Naive thymus-derived CD8-positive, alpha-beta T cell (primary cell): ENCODE results near the gene XYLB. TPM values are rescaled to one million over a fixed set of nuclear protein-coding genes. Genes with fewer than 3 reads are reported as not detected.
A peak's percentile ranks its signal among the peaks of the same experiment; 100 is the strongest.

Experiments
- ATAC-seq, 2 donors: fragments of 150-1000 bp; cut with Tn5 transposase in 1 of 2; sonication (Bioruptor Pico), chemical (Tn5 transposase) in 1 of 2; 1 replicate in 1 of 2; 2 replicates in 1 of 2; pipeline ENCODE4 v1.10.0; 2021; ENCODE audit warnings: mild to moderate bottlenecking in 2 of 2, moderate library complexity in 2 of 2
- POLR2A ChIA-PET: fragments of 350-600 bp; sonication (Branson Sonifier 250); formaldehyde crosslinking; loops from one replicate; lab custom pipeline; 2021; ENCODE audit warnings: antibody characterized with exemption; lab: Charles Lee
- DNase-seq, 10 donors: peaks; one replicate each; pipeline versions ENCODE4 v3.0.0 to v3.0.0-alpha.2; 2020 to 2022
- H3K27ac Mint-ChIP-seq, 10 donors: one replicate each; pipeline ENCODE4 v1.8.0; 2020 to 2022; ENCODE audit warnings: mild to moderate bottlenecking in 10 of 10, mixed read lengths in 10 of 10, moderate library complexity in 4 of 10, inconsistent platforms in 1 of 10
- H3K27me3 Mint-ChIP-seq, 5 donors: one replicate each; pipeline ENCODE4 v1.8.0; 2021 to 2022; ENCODE audit warnings: mixed read lengths in 5 of 5
- H3K36me3 Mint-ChIP-seq, 3 donors: one replicate each; pipeline ENCODE4 v1.8.0; 2020 to 2022; ENCODE audit warnings: mixed read lengths in 3 of 3, mild to moderate bottlenecking in 2 of 3, inconsistent platforms in 1 of 3
- H3K4me1 Mint-ChIP-seq, 4 donors: one replicate each; pipeline ENCODE4 v1.8.0; 2021 to 2022; ENCODE audit warnings: mixed read lengths in 4 of 4
- H3K4me3 Mint-ChIP-seq, 10 donors: one replicate each; pipeline ENCODE4 v1.8.0; 2020 to 2022; ENCODE audit warnings: mild to moderate bottlenecking in 10 of 10, mixed read lengths in 10 of 10, moderate library complexity in 6 of 10, inconsistent platforms in 1 of 10
- H3K9me3 Mint-ChIP-seq, 9 donors: one replicate each; pipeline ENCODE4 v1.8.0; 2020 to 2022; ENCODE audit warnings: mixed read lengths in 9 of 9, mild to moderate bottlenecking in 3 of 9, inconsistent platforms in 1 of 9, moderate library complexity in 1 of 9
- polyA plus RNA-seq, 3 donors: library from polyadenylated mRNA; unstranded; fragments of 300-500 nt; fragmentation: Illumina TruSeq; gene quantifications; one replicate each; pipeline ENCODE4 v1.2.3, GENCODE V29; 2021
- total RNA-seq, 8 experiments: library from RNA in 2 of 8; stranded (reverse) in 2 of 8; gene quantifications; one replicate each; pipeline ENCODE4 v1.2.3 and lab custom pipeline; 2021 to 2026

XYLB gene
- total and polyA plus RNA-seq, 5 experiments from 2014 or later: 0.29 to 3.4 (median 0.83) TPM

DNA sequence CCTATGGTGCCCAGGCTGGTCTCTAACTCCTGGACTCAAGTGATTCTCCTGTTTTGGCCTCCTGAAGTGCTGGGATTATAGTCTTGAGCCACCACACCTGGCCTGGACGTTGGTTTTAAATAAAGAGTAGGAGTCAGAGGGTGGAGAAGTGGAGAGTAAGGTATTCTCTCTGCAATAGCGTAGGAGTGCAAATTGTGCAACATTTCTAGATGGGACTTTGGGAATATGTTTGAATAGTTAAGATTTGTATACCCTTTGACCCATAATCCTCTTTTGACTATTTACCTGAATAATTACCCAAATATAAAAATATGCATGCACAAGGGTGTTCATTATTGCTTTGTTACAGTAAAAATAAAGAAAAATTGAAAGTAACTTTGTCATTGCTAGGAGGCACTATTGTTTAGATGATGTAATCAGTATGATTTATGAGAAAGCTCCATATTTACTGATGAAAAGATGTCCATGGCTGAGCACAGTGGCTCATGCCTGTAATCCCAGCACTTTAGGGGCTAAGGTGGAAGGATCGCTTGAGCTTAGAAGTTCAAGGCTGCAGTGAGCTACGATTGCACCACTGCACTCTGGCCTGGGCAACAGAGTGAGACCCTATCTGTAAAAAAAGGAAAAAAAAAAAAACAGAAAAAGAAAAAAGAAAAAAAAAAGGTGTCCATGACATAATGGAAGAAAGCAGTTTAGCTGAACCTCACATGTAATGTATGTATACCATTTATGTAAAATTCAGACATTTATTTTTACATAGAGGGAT, 15.1 kb upstream of the XYLB start:
- no peaks in the 10 kb centered on the region for H3K36me3 Mint-ChIP-seq
- no peaks in the 10 kb centered on the region for H3K9me3 Mint-ChIP-seq
- peaks cover 0 to 9% (median 2%) of the 10 kb centered on the region in 5 donors for H3K27me3 Mint-ChIP-seq
- peak overlapping the region in 1 of 10 donors; percentile 74 for H3K27ac Mint-ChIP-seq
- no peak overlapping the region for H3K4me3 Mint-ChIP-seq
- no peak for ATAC-seq
- DNase-seq: no peak
- POLR2A ChIA-PET: interaction anchor here (0.6 to 0.7 kb wide), 2 partner anchors 17 to 352 kb away, joined by 4 to 6 read pairs; no protein-coding TSS in a partner anchor
- no peaks in the 10 kb centered on the region for H3K4me1 Mint-ChIP-seq

DNA sequence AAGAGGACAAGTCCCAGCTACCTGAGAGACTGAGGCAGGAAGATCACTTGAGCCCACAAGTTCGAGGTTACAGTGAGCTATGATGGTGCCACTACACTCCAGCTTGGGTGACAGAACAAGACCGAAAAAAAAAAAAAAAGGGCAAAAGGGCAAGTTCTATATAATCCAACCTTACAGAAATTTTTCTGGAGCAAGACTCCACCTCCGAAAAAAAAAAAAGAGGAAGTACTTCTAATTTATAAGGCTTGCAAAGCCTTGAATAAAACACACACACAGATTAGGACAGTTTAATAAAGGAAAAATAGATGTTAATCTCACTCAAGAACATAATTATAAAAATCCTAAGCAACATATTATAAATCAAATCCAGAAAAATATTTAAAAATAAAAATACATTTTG, 14.4 kb upstream of the XYLB start:
- no peaks in the 10 kb centered on the region for H3K4me1 Mint-ChIP-seq
- ATAC-seq (no peak), DNase-seq (no peak)
- H3K9me3 Mint-ChIP-seq: no peaks in the 10 kb centered on the region
- no peak overlapping the region for H3K4me3 Mint-ChIP-seq
- peaks cover 0 to 2% (median 1%) of the 10 kb centered on the region in 5 donors for H3K27me3 Mint-ChIP-seq
- POLR2A ChIA-PET: interaction anchor here (0.6 kb wide), 1 partner anchor 352 kb away, joined by 4 read pairs; no protein-coding TSS in a partner anchor
- no peaks in the 10 kb centered on the region for H3K36me3 Mint-ChIP-seq
- H3K27ac Mint-ChIP-seq: peak overlapping the region in 1 of 10 donors; percentile 74

DNA sequence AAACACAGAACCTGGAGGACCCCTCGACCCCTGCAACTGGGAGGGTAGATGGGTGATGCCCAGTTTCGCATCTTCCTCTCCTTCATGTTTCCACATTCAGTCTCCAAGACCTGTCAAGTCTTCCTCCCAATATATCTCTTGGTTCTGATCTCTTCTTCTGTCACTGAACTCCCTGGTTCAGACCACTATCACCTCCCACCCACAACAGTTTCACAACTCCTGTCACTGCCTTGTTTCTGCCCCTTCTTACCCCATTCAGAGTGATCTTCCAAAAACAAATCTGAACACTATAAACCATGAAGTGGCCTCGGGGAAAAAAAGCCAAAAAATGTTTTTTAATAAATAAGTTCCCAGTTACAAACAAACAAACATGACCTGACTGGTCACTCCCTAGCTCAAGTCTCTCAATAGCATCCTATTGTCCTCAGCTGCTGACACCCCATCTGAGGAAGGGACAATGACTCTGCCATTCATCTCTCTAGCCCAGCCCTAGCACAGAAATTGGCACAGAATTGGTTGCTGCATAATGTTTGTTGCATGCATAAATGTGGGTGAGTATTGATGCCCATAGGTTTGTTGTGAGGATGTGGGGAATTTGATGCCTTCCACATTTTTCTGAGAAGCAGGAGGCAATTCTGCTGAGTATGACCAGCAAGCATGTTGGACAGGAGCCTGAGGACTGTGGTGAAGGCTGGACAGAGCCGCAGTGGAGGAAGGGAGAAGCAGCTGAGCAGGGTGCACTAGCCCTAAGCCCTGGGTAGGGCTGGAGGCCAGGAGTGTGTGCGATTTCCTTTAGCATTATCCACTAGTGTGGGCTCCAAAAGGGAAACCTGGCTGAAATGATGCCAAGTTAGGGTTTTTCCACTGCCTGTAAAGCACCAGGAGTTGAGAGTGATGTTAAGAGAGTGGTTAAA, 12.2 kb upstream of the XYLB start:
- Mint-ChIP-seq H3K4me1 (no peaks in the 10 kb centered on the region), H3K36me3 (no peaks in the 10 kb centered on the region), H3K9me3 (no peaks in the 10 kb centered on the region), H3K27me3 (peaks cover 0 to 5% (median 0%) of the 10 kb centered on the region in 5 donors), H3K4me3 (no peak overlapping the region), H3K27ac (peak overlapping the region in 1 of 10 donors; percentile 23)
- no peak for ATAC-seq
- no peak for DNase-seq
- POLR2A ChIA-PET: no interaction called here

DNA sequence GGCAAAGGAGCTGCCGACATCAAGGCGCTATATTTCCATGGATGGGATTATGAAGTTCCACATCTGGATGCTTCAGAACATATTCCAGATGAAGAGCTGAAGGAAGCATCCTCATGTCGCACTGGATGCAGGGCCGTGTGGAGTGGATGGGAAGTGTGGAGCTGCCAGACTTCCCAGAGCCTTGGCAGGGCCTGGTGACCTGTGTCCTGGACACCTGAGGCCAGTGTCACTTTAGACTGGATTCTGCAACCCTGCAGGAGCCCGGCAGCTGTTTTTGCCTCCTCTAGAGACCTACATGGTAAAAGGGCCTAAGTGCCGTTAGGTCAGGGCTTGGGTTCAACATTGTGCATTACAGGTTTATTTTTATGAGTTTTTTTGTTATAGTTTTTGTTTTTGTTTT, 11.3 kb upstream of the XYLB start:
- no peak for DNase-seq
- Mint-ChIP-seq H3K36me3 (no peaks in the 10 kb centered on the region), H3K4me1 (no peaks in the 10 kb centered on the region), H3K27ac (no peak overlapping the region), H3K27me3 (peaks cover 0 to 6% (median 0%) of the 10 kb centered on the region in 5 donors), H3K4me3 (no peak overlapping the region), H3K9me3 (no peaks in the 10 kb centered on the region)
- POLR2A ChIA-PET: no interaction called here
- ATAC-seq: no peak

DNA sequence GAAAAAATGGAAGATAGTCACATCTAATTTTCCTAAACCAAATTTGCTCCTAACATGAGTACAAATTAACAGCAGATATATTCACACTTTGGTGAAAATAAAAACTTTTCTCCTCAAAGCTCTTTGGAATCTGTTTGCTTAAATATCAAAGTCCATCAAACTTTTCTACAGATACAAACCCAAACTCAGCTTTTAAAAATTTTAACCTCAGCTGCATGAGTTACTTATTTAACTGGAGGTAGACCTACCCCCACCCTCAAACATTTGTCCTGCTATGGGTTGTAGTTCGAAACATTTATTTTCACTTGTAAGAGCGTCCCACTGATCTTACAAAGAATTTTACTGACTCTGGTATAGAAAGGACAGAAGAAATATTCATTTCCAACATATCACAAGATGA, 8.9 kb upstream of the XYLB start:
- POLR2A ChIA-PET: no interaction called here
- no peak for DNase-seq
- Mint-ChIP-seq H3K27ac (no peak overlapping the region), H3K4me1 (no peaks in the 10 kb centered on the region), H3K9me3 (no peaks in the 10 kb centered on the region), H3K27me3 (peaks cover 0 to 6% (median 0%) of the 10 kb centered on the region in 5 donors), H3K36me3 (no peaks in the 10 kb centered on the region), H3K4me3 (no peak overlapping the region)
- no peak for ATAC-seq

DNA sequence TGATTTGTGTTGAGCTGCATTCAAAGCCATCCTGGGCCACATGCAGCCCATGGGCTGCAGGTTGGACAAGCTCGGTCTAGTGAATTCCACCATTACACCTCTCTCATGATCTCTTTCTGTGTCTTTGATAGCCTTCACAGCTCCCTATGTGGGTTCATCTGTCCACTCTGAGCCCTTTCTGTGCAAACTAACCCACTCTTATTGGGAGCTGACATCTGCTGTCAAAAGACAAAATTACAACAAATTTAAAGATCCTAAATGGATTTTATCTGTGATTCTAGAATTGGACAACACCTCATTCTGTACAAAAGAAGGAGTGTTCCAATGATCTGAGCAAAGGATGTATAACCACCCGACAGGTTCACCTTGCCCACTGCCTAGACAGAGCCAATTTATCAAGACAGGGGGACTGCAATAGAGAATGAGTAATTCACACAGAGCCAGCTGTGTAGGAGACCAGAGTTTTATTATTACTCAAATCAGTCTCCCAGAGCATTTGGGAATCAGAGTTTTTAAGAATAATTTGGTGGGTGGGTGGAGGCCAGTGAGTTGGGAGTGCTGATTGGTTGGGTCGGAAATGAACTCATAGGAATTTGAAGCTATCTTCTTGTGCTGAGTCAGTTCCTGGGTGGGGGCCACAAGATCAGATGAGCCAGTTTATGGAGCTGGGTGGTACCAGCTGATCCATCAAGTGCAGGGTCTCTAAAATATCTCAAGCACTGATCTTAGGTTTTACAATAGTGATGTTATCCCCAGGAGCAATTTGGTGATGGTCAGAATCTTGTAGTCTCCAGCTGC, 2.6 kb upstream of the XYLB start:
- DNase-seq (no peak), ATAC-seq (no peak)
- POLR2A ChIA-PET: no interaction called here
- Mint-ChIP-seq H3K27ac (no peak overlapping the region), H3K4me1 (peaks cover 2 to 7% (median 3%) of the 10 kb centered on the region in 4 donors), H3K4me3 (no peak overlapping the region), H3K36me3 (no peaks in the 10 kb centered on the region), H3K27me3 (peaks cover 0 to 4% (median 0%) of the 10 kb centered on the region in 5 donors), H3K9me3 (peaks cover 0 to 3% (median 0%) of the 10 kb centered on the region in 9 donors)

DNA sequence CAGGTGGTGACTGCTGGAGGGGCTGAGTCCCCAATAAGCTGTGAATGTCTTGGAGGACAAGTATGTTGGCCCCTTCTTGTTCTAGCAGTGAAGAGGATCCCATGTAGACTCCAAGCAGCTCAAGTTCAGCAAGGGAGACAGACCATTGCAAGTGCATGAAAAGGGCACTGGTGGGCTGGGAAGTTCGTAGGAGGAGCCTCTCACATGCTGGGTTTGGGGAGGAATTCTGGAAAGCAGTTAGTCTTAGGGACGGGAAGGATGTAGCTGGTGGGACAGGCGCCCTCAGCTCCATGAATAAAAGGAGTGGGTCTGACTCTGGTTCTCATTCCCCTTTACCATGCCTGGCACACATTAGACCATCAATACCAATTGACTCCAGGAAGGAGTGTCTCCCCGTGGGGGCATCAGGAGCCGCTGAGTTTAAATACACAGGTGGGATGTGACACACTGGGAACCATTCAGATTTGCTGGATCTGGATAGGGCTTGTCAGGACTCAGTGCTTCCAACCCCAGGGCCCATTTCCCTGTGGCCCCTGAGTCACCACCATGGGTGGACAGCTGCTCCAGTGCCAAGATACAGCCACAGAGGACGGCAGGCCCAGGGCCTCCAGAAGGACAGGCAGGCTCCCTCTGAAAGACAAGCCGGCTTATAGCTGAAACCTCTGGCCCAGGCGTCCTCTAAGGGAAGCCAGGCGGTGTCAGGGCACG, 552 bp upstream of the XYLB start:
- Mint-ChIP-seq H3K4me1 (peaks cover 2 to 7% (median 3%) of the 10 kb centered on the region in 4 donors), H3K9me3 (peaks cover 0 to 3% (median 0%) of the 10 kb centered on the region in 9 donors), H3K27ac (peak overlapping the region in 5 of 10 donors; percentile 21 to 68 (median 58)), H3K36me3 (no peaks in the 10 kb centered on the region), H3K4me3 (peak overlapping the region; percentile 74 to 89 (median 86)), H3K27me3 (peaks cover 0 to 2% (median 0%) of the 10 kb centered on the region in 5 donors)
- POLR2A ChIA-PET: interaction anchor here (0.7 to 2.0 kb wide), 6 partner anchors 75 to 705 kb away, joined by 3 to 11 read pairs (median 4); partner anchors contain the start of gene ACAA1
- DNase-seq (no peak), ATAC-seq (no peak)

DNA sequence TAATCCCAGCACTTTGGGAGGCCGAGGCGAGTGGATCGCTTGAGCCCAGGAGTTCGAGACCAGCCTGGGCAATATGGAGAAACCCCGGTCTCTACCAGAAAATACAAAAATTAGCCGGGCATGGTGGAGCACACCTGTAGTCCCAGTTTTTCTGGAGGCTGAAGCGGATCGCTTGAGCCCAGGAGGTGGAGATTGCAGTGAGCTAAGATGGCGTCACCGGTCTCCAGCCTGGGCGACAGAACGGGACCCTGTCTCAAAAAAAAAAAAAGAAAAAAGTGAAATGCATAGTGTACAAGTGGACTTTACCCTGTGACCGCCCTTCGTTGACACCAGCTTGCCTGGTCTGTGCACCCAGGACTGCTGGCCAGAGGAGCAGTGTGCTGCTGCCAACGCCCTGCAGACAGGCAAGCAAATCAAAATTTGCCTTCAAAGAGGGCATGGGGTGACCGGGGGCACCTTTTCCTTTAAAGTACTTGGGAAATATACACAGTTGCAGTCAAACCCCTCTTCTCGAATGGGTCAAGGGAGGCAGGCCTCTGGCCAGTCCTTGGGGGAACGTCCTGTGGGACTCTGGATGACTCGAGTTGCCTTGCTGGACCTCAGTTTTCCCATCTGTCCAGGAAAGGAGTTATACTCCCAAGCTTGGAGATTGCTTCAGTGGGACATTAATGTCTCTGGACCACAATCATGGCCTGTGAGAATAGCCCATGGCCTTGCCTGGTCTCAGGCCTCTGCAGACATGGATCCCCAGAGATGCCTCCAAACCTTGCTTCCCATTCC, 1.0 kb downstream of the XYLB start:
- no peak for ATAC-seq
- POLR2A ChIA-PET: interaction anchor here (0.9 to 2.0 kb wide), 5 partner anchors 108 to 211 kb away, joined by 3 to 11 read pairs (median 4); partner anchors contain the start of genes ACAA1 and EXOG
- Mint-ChIP-seq H3K27me3 (peaks cover 0 to 2% (median 0%) of the 10 kb centered on the region in 5 donors), H3K36me3 (peaks cover 0 to 2% (median 1%) of the 10 kb centered on the region in 3 donors), H3K9me3 (peaks cover 0 to 3% (median 0%) of the 10 kb centered on the region in 9 donors), H3K4me3 (peak overlapping the region; percentile 65 to 82 (median 71)), H3K4me1 (peaks cover 2 to 7% (median 3%) of the 10 kb centered on the region in 4 donors), H3K27ac (peak overlapping the region in 1 of 10 donors; percentile 19)
- DNase-seq: no peak

DNA sequence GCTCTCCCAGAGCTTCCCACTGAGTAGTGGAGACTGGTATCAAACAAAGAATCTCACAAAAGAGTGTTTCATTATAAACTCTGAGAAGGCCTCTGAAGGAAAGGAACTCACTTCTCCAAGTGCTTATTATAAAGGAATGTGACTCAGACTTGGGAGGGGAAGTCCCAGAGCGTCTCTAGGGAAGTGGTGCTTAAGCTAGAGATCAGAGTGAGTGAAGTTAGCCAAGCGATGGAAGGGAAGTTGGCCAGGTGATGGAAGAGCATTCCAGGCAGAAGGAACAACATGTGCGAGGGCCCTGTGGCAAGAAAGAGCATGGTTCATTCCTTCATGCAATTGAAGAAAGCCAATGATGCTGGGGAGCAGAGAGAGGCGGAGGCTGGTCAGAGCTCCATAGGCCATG, 2.3 kb downstream of the XYLB start:
- DNase-seq: no peak
- peaks cover 0 to under 1% (median 0%) of the 10 kb centered on the region in 9 donors for H3K9me3 Mint-ChIP-seq
- no peak overlapping the region for H3K27ac Mint-ChIP-seq
- peaks cover 2 to 7% (median 3%) of the 10 kb centered on the region in 4 donors for H3K4me1 Mint-ChIP-seq
- H3K27me3 Mint-ChIP-seq: peaks cover 0 to 2% (median 0%) of the 10 kb centered on the region in 5 donors
- H3K36me3 Mint-ChIP-seq: peaks cover 0 to 2% (median 2%) of the 10 kb centered on the region in 3 donors
- no peak for ATAC-seq
- no peak overlapping the region for H3K4me3 Mint-ChIP-seq
- POLR2A ChIA-PET: interaction anchor here (0.5 kb wide), 1 partner anchor 29 kb away, joined by 3 read pairs; no protein-coding TSS in a partner anchor

DNA sequence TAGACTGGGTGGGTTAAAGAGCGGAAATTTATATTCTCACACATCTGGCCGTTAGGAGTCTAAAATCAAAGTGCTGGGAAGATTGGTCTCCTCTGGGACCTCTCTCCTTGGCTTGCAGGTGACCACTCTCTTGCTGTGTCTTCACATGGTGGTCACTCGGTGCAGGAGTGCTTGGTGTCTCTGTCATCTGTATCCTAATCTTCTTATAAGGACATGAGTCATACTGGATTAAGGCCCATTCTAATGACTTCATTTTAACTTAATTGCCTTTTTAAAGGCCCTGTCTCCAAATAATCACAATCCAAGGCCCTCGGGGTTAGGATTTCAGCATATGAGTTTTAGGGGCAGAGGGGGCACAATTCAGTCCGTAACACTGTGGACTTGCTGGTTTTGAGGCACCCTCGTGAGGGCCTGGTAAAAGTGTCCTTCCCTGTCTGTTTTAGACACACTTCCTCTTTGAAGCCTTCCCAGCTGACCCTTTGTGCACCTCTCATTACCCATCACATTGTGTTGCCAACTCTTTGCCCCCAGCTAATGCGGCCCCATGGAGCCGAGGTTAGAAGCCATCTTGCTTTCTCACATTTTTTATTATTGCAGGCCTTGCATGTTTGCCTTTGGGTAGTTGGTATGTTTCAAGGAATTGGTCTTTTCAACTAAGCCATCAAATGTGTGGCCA, 3.2 kb downstream of the XYLB start:
- peaks cover 0 to 2% (median 0%) of the 10 kb centered on the region in 5 donors for H3K27me3 Mint-ChIP-seq
- no peak for ATAC-seq
- no peak for DNase-seq
- peaks cover 2 to 9% (median 3%) of the 10 kb centered on the region in 4 donors for H3K4me1 Mint-ChIP-seq
- H3K9me3 Mint-ChIP-seq: no peaks in the 10 kb centered on the region
- no peak overlapping the region for H3K27ac Mint-ChIP-seq
- H3K36me3 Mint-ChIP-seq: peaks cover 0 to 2% (median 2%) of the 10 kb centered on the region in 3 donors
- H3K4me3 Mint-ChIP-seq: no peak overlapping the region
- POLR2A ChIA-PET: no interaction called here
